IPS-18a (cell line): ENCODE data around the gene HUWE1.

Experiments
- H3K27ac ChIP-seq: one replicate; pipeline ENCODE4 v1.5.1; 2013; ENCODE audit warnings: low read length
- H3K27me3 ChIP-seq: one replicate; pipeline ENCODE4 v1.6.1; 2013; ENCODE audit warnings: mild to moderate bottlenecking, low read length; ENCODE audit not compliant: control insufficient read depth, insufficient read depth
- H3K36me3 ChIP-seq: one replicate; pipeline ENCODE4 v1.6.1; 2013; ENCODE audit warnings: low read depth, low read length; ENCODE audit not compliant: control insufficient read depth
- H3K4me1 ChIP-seq: one replicate; pipeline ENCODE4 v1.6.1; 2013; ENCODE audit warnings: low read depth, low read length; ENCODE audit not compliant: control insufficient read depth
- H3K4me3 ChIP-seq: one replicate; pipeline ENCODE4 v1.5.1; 2013; ENCODE audit warnings: low read length
- H3K9ac ChIP-seq: one replicate; pipeline ENCODE4 v1.6.1; 2013; ENCODE audit warnings: mild to moderate bottlenecking, low read length, moderate library complexity
- H3K9me3 ChIP-seq: one replicate; pipeline ENCODE4 v1.6.1; 2013; ENCODE audit warnings: low read depth, low read length; ENCODE audit not compliant: control insufficient read depth

The HUWE1 gene

GRCh38 chrX:53684415-53685192 lies 1.9 kb downstream of the HUWE1 start:
- H3K27me3 ChIP-seq = no peaks in the 10 kb centered on the region
- peaks cover 13% of the 10 kb centered on the region for H3K36me3 ChIP-seq
- H3K9me3 ChIP-seq = peaks cover 12% of the 10 kb centered on the region
- H3K9ac ChIP-seq = peak overlapping the region; percentile 93
- peak overlapping the region; percentile 74 for H3K4me3 ChIP-seq
- H3K27ac ChIP-seq = peak overlapping the region; percentile 83
- H3K4me1 ChIP-seq = no peaks in the 10 kb centered on the region

GRCh38 chrX:53683556-53684414 lies 2.7 kb downstream of the HUWE1 start:
- Histone ChIP-seq H3K27ac (peak overlapping the region; percentile 38), H3K9ac (peak overlapping the region; percentile 93), H3K27me3 (no peaks in the 10 kb centered on the region), H3K9me3 (peaks cover 12% of the 10 kb centered on the region), H3K4me1 (no peaks in the 10 kb centered on the region), H3K4me3 (peak overlapping the region; percentile 74), H3K36me3 (peaks cover 19% of the 10 kb centered on the region)

GRCh38 chrX:53682885-53683555 lies 3.5 kb downstream of the HUWE1 start:
- peaks cover 27% of the 10 kb centered on the region for H3K36me3 ChIP-seq
- no peaks in the 10 kb centered on the region for H3K27me3 ChIP-seq
- peak overlapping the region; percentile 93 for H3K9ac ChIP-seq
- no peaks in the 10 kb centered on the region for H3K4me1 ChIP-seq
- H3K27ac ChIP-seq = peak overlapping the region; percentile 38
- peak overlapping the region; percentile 74 for H3K4me3 ChIP-seq
- H3K9me3 ChIP-seq = peaks cover 12% of the 10 kb centered on the region

- no peaks in the 10 kb centered on the region for H3K4me1 ChIP-seq
- peaks cover 12% of the 10 kb centered on the region for H3K9me3 ChIP-seq
- H3K9ac ChIP-seq = no peak overlapping the region
- H3K27ac ChIP-seq = no peak overlapping the region
- H3K4me3 ChIP-seq = no peak overlapping the region
- H3K27me3 ChIP-seq = no peaks in the 10 kb centered on the region
- peaks cover 30% of the 10 kb centered on the region for H3K36me3 ChIP-seq
Observed at GRCh38 chrX:53681661-53682060, 4.9 kb downstream of the HUWE1 start.

- Histone ChIP-seq H3K9ac (no peak overlapping the region), H3K4me3 (no peak overlapping the region), H3K36me3 (peaks cover 53% of the 10 kb centered on the region), H3K27me3 (no peaks in the 10 kb centered on the region), H3K27ac (no peak overlapping the region), H3K4me1 (no peaks in the 10 kb centered on the region), H3K9me3 (peaks cover 8% of the 10 kb centered on the region)
Observed at GRCh38 chrX:53678667-53679066, 7.9 kb downstream of the HUWE1 start.

- Histone ChIP-seq H3K27ac (no peak overlapping the region), H3K4me3 (no peak overlapping the region), H3K9ac (no peak overlapping the region), H3K27me3 (no peaks in the 10 kb centered on the region), H3K9me3 (peaks cover 12% of the 10 kb centered on the region), H3K36me3 (peaks cover 62% of the 10 kb centered on the region), H3K4me1 (no peaks in the 10 kb centered on the region)
Observed at GRCh38 chrX:53677286-53677685, 9.2 kb downstream of the HUWE1 start.

GRCh38 chrX:53674581-53674980 lies 11.9 kb downstream of the HUWE1 start:
- Histone ChIP-seq H3K9ac (no peak overlapping the region), H3K4me3 (no peak overlapping the region), H3K27ac (no peak overlapping the region), H3K9me3 (peaks cover 7% of the 10 kb centered on the region), H3K36me3 (peaks cover 60% of the 10 kb centered on the region), H3K4me1 (no peaks in the 10 kb centered on the region), H3K27me3 (no peaks in the 10 kb centered on the region)

- no peaks in the 10 kb centered on the region for H3K27me3 ChIP-seq
- peaks cover 15% of the 10 kb centered on the region for H3K9me3 ChIP-seq
- no peak overlapping the region for H3K4me3 ChIP-seq
- H3K27ac ChIP-seq = no peak overlapping the region
- H3K9ac ChIP-seq = no peak overlapping the region
- H3K4me1 ChIP-seq = no peaks in the 10 kb centered on the region
- peaks cover 52% of the 10 kb centered on the region for H3K36me3 ChIP-seq
Observed at GRCh38 chrX:53669258-53669657, 17.3 kb downstream of the HUWE1 start.

GRCh38 chrX:53666171-53666570 lies 20.3 kb downstream of the HUWE1 start:
- no peaks in the 10 kb centered on the region for H3K4me1 ChIP-seq
- H3K4me3 ChIP-seq = no peak overlapping the region
- H3K27me3 ChIP-seq = no peaks in the 10 kb centered on the region
- no peak overlapping the region for H3K27ac ChIP-seq
- H3K9ac ChIP-seq = no peak overlapping the region
- peaks cover 8% of the 10 kb centered on the region for H3K9me3 ChIP-seq
- peaks cover 40% of the 10 kb centered on the region for H3K36me3 ChIP-seq

- Histone ChIP-seq H3K36me3 (peaks cover 7% of the 10 kb centered on the region), H3K9ac (no peak overlapping the region), H3K9me3 (peaks cover 8% of the 10 kb centered on the region), H3K4me1 (no peaks in the 10 kb centered on the region), H3K27me3 (no peaks in the 10 kb centered on the region), H3K4me3 (no peak overlapping the region), H3K27ac (no peak overlapping the region)
Observed at GRCh38 chrX:53660004-53660403, 26.5 kb downstream of the HUWE1 start.

GRCh38 chrX:53659039-53659438 lies 27.5 kb downstream of the HUWE1 start:
- no peak overlapping the region for H3K9ac ChIP-seq
- no peak overlapping the region for H3K4me3 ChIP-seq
- H3K4me1 ChIP-seq = no peaks in the 10 kb centered on the region
- peaks cover 8% of the 10 kb centered on the region for H3K9me3 ChIP-seq
- peaks cover 14% of the 10 kb centered on the region for H3K36me3 ChIP-seq
- no peaks in the 10 kb centered on the region for H3K27me3 ChIP-seq
- no peak overlapping the region for H3K27ac ChIP-seq
